Measurements from ENCODE around the gene OTUD6A.
"Not testable (repeated sequence)": the region's sequence is repeated elsewhere in the genome, so short reads cannot be mapped to it uniquely, and the experiment has no call there.

Gene OTUD6A

GRCh38 chrX:70088751-70089150, 26.5 kb downstream of the OTUD6A start:
- Histone ChIP-seq H3K4me3 (replicated peaks; ENCODE audit: low read depth, low read length) (no peak overlapping the region), H3K36me3 (ENCODE audit: control insufficient read depth, insufficient read depth, low read length) (no peaks in the 10 kb centered on the region), H3K27me3 (replicated peaks; ENCODE audit: control insufficient read depth, insufficient read depth, low read length) (no peaks in the 10 kb centered on the region)
- TF ChIP-seq CTCF (IDR thresholded peaks at IDR 0.05; ENCODE audit: insufficient read depth, low read length, poor library complexity, severe bottlenecking): no peak
- no peak for DNase-seq (ENCODE audit: extremely low read depth, insufficient read length)

- H3K36me3 ChIP-seq (ENCODE audit: control insufficient read depth, insufficient read depth, low read length): no peaks in the 10 kb centered on the region
Observed at GRCh38 chrX:70089604-70090297, 27.5 kb downstream of the OTUD6A start.

GRCh38 chrX:70092247-70092646, 30.0 kb downstream of the OTUD6A start:
- Histone ChIP-seq H3K4me3 (replicated peaks; ENCODE audit: low read depth, low read length) (no peak overlapping the region), H3K36me3 (ENCODE audit: control insufficient read depth, insufficient read depth, low read length) (no peaks in the 10 kb centered on the region), H3K27me3 (replicated peaks; ENCODE audit: control insufficient read depth, insufficient read depth, low read length) (no peaks in the 10 kb centered on the region)
- DNase-seq (ENCODE audit: extremely low read depth, insufficient read length): no peak
- TF ChIP-seq CTCF (IDR thresholded peaks at IDR 0.05; ENCODE audit: insufficient read depth, low read length, poor library complexity, severe bottlenecking): no peak

More at GRCh38 chrX:70089604-70090297, 27.5 kb downstream of the OTUD6A start:
- TF ChIP-seq CTCF (IDR thresholded peaks at IDR 0.05; ENCODE audit: insufficient read depth, low read length, poor library complexity, severe bottlenecking): no peak
- Histone ChIP-seq H3K27me3 (replicated peaks; ENCODE audit: control insufficient read depth, insufficient read depth, low read length) (no peaks in the 10 kb centered on the region), H3K4me3 (replicated peaks; ENCODE audit: low read depth, low read length) (no peak overlapping the region)
- no peak for DNase-seq (ENCODE audit: extremely low read depth, insufficient read length)

GRCh38 chrX:70096052-70096451, 33.8 kb downstream of the OTUD6A start:
- no peak overlapping the region for H3K4me3 ChIP-seq (replicated peaks; ENCODE audit: low read depth, low read length)
- no peak for DNase-seq (ENCODE audit: extremely low read depth, insufficient read length)
- no peak for TF ChIP-seq CTCF (IDR thresholded peaks at IDR 0.05; ENCODE audit: insufficient read depth, low read length, poor library complexity, severe bottlenecking)
- H3K36me3 ChIP-seq (ENCODE audit: control insufficient read depth, insufficient read depth, low read length): no peaks in the 10 kb centered on the region
- H3K27me3 ChIP-seq (replicated peaks; ENCODE audit: control insufficient read depth, insufficient read depth, low read length): no peaks in the 10 kb centered on the region

- no peaks in the 10 kb centered on the region for H3K36me3 ChIP-seq (ENCODE audit: control insufficient read depth, insufficient read depth, low read length)
- TF ChIP-seq CTCF (IDR thresholded peaks at IDR 0.05; ENCODE audit: insufficient read depth, low read length, poor library complexity, severe bottlenecking): no peak
- H3K27me3 ChIP-seq (replicated peaks; ENCODE audit: control insufficient read depth, insufficient read depth, low read length): no peaks in the 10 kb centered on the region
- H3K4me3 ChIP-seq (replicated peaks; ENCODE audit: low read depth, low read length): no peak overlapping the region
- no peak for DNase-seq (ENCODE audit: extremely low read depth, insufficient read length)
Observed at GRCh38 chrX:70105229-70105628, 43.0 kb downstream of the OTUD6A start.

- not testable (repeated sequence) for DNase-seq (ENCODE audit: extremely low read depth, insufficient read length); H3K36me3 ChIP-seq (ENCODE audit: control insufficient read depth, insufficient read depth, low read length); H3K27me3 ChIP-seq (replicated peaks; ENCODE audit: control insufficient read depth, insufficient read depth, low read length); H3K4me3 ChIP-seq (replicated peaks; ENCODE audit: low read depth, low read length)
Observed at GRCh38 chrX:70111436-70112026, 49.3 kb downstream of the OTUD6A start.
